Smooth muscle cell (in vitro differentiated cells): Measurements from ENCODE around the gene ARID3A. TPM values are rescaled to one million over a fixed set of nuclear protein-coding genes. Genes with fewer than 3 reads are reported as not detected.

Experiments used
- DNase-seq: peaks from one replicate; lab custom pipeline; 2025; ENCODE audit not compliant: unreplicated experiment; lab: John Stamatoyannopoulos, UW
- H2AFZ ChIP-seq: fragments of 200-600 bp; sonication (generic); 2 replicates; pipeline ENCODE4 v1.6.0; 2016; ENCODE audit warnings: antibody characterized with exemption, low read depth, mild to moderate bottlenecking
- H3F3A ChIP-seq: fragments of 200-600 bp; sonication (generic); 2 replicates; pipeline ENCODE4 v1.6.0; 2017; ENCODE audit warnings: antibody characterized with exemption, low read depth
- H3K27ac ChIP-seq: fragments of 200-600 bp; sonication (generic); 2 replicates; pipeline ENCODE4 v1.5.1; 2016; ENCODE audit warnings: low read depth, mild to moderate bottlenecking
- H3K27me3 ChIP-seq: fragments of 200-600 bp; sonication (generic); 2 replicates; pipeline ENCODE4 v1.6.1; 2016; ENCODE audit warnings: low read depth, mild to moderate bottlenecking
- H3K36me3 ChIP-seq: fragments of 200-600 bp; sonication (generic); 2 replicates; pipeline ENCODE4 v1.5.1; 2016; ENCODE audit warnings: low read depth
- H3K4me1 ChIP-seq: fragments of 200-600 bp; sonication (generic); 2 replicates; pipeline ENCODE4 v1.5.1; 2016; ENCODE audit warnings: low read depth
- H3K4me2 ChIP-seq: fragments of 200-600 bp; sonication (generic); 2 replicates; pipeline ENCODE4 v1.6.0; 2016; ENCODE audit warnings: mild to moderate bottlenecking
- H3K4me3 ChIP-seq: fragments of 200-600 bp; sonication (generic); 2 replicates; pipeline ENCODE4 v1.5.1; 2016; ENCODE audit warnings: mild to moderate bottlenecking
- H3K79me2 ChIP-seq: fragments of 200-600 bp; sonication (generic); 2 replicates; pipeline ENCODE4 v1.6.0; 2016; ENCODE audit warnings: low read depth, mild to moderate bottlenecking
- H3K9ac ChIP-seq: fragments of 200-600 bp; sonication (generic); 2 replicates; pipeline ENCODE4 v1.6.0; 2016; ENCODE audit warnings: low read depth
- H3K9me3 ChIP-seq: fragments of 200-600 bp; sonication (generic); replicated peaks from 2 replicates; pipeline ENCODE4 v1.5.1; 2016; ENCODE audit warnings: low read depth
- H4K20me1 ChIP-seq: fragments of 200-600 bp; sonication (generic); 2 replicates; pipeline ENCODE4 v1.6.0; 2016; ENCODE audit warnings: low read depth
- WGBS: methylation state at CpG from one replicate; pipeline ENCODE4 v1.1.7; 2016; ENCODE audit warnings: low lambda C conversion rate; 5-methylcytosine and 5-hydroxymethylcytosine counted together
- polyA plus RNA-seq: library from polyadenylated mRNA; unstranded; fragments of >200 nt; fragmentation: Nextera tagmentation; extraction: Ambion mirVana; gene quantifications from 2 replicates; pipeline ENCODE4 v1.2.1, GENCODE V29; 2016
- total RNA-seq: library from RNA; depleted of rRNA; stranded (reverse); fragments of >200 nt; gene quantifications from 2 replicates; pipeline ENCODE4 v1.2.3, GENCODE V29; 2014
- TF ChIP-seq, protein P1 (sequence below): fragments of 200-600 bp; sonication (generic); IDR thresholded peaks from 2 replicates; pipeline ENCODE4 v1.5.1; 2017; ENCODE audit warnings: borderline replicate concordance, mild to moderate bottlenecking, antibody characterized with exemption; ENCODE audit not compliant: insufficient read depth, poor library complexity, severe bottlenecking

The ARID3A gene
- total and polyA plus RNA-seq, 2 experiments from 2014 or later, result 45.7 to 50.3 TPM

- WGBS, result 93% methylated on average over 12 of the region's 13 CpGs
- DNase-seq, result no peak
- H3K27ac ChIP-seq, result no peak overlapping the region
These were observed 66.8 kb downstream of the ARID3A start for GRCh38 chr19:992670-993055.

DNA sequence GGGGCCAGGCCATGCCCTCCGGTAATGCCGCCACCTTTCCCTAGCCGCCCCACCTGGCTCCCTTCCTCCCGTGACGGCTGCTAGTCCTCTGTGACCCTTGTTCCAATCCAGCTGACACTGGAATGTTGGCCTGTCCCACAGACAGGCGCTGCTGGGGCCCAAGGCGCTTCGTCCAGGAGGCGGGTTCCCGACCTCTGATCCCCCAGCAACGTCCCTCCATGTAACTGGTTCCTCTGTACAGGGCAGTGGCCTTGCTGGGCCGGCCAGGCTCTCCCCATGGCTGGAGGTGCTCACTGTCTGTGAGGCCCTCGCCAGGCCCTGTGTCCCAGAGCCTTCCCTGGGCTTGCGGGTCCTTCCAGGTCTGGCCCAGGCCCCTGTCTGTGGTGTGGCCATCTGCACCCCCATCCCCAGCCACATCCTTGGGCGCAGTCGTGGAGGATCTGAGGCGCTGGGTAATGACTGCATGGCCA, 67.6 kb downstream of the ARID3A start:
- WGBS, result 97% methylated on average over 17 of the region's 17 CpGs
- DNase-seq, result no peak
- TF ChIP-seq, protein P1, sequence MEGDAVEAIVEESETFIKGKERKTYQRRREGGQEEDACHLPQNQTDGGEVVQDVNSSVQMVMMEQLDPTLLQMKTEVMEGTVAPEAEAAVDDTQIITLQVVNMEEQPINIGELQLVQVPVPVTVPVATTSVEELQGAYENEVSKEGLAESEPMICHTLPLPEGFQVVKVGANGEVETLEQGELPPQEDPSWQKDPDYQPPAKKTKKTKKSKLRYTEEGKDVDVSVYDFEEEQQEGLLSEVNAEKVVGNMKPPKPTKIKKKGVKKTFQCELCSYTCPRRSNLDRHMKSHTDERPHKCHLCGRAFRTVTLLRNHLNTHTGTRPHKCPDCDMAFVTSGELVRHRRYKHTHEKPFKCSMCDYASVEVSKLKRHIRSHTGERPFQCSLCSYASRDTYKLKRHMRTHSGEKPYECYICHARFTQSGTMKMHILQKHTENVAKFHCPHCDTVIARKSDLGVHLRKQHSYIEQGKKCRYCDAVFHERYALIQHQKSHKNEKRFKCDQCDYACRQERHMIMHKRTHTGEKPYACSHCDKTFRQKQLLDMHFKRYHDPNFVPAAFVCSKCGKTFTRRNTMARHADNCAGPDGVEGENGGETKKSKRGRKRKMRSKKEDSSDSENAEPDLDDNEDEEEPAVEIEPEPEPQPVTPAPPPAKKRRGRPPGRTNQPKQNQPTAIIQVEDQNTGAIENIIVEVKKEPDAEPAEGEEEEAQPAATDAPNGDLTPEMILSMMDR, result no peak
- H3K79me2 ChIP-seq, result no peaks in the 10 kb centered on the region
- H3K27ac ChIP-seq, result no peak overlapping the region
- no peaks in the 10 kb centered on the region for H3F3A ChIP-seq
- no peak overlapping the region for H3K4me2 ChIP-seq
- H3K9me3 ChIP-seq, result no peaks in the 10 kb centered on the region
- H3K9ac ChIP-seq, result no peak overlapping the region
- H3K4me3 ChIP-seq, result no peak overlapping the region
- H3K4me1 ChIP-seq, result peaks cover 7% of the 10 kb centered on the region
- no peak overlapping the region for H2AFZ ChIP-seq
- H4K20me1 ChIP-seq, result no peaks in the 10 kb centered on the region
- peaks cover 24% of the 10 kb centered on the region for H3K27me3 ChIP-seq
- no peaks in the 10 kb centered on the region for H3K36me3 ChIP-seq

More at GRCh38 chr19:992670-993055, 66.8 kb downstream of the ARID3A start:
- Histone ChIP-seq H3K9ac (no peak overlapping the region), H3K4me2 (no peak overlapping the region), H3K4me1 (peaks cover 7% of the 10 kb centered on the region), H3K79me2 (no peaks in the 10 kb centered on the region), H3F3A (no peaks in the 10 kb centered on the region), H2AFZ (no peak overlapping the region), H3K27me3 (peaks cover 16% of the 10 kb centered on the region), H3K36me3 (no peaks in the 10 kb centered on the region), H3K4me3 (no peak overlapping the region), H4K20me1 (no peaks in the 10 kb centered on the region), H3K9me3 (no peaks in the 10 kb centered on the region)
- TF ChIP-seq, protein P1, result no peak

DNA sequence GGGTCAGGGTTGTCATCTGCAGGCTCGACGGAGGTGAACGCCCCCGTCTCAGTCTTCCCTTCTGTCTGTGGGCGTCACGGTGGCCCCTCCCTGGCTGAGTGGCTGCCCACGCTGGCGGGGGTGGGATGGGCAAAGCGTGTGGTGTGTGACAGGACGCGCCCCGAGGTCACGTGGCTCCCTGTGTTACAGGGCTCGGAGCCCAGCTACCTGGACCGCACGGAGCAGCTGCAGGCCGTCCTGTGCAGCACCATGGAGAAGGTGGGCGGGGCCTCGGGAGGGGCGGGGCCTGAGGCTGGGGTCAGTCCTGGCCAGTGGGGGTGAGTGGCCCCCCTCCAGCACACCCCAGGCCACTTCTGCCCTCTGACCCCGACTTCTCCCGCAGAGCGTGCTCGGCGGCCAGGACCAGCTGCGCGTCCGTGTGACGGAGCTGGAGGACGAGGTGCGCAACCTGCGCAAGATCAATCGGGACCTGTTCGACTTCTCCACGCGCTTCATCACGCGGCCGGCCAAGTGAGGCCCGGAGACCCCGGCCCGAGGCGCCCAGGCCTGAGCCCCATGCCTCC, 68.1 kb downstream of the ARID3A start:
- H3K4me1 ChIP-seq, result peaks cover 7% of the 10 kb centered on the region
- peaks cover 29% of the 10 kb centered on the region for H3K27me3 ChIP-seq
- no peak overlapping the region for H3K4me3 ChIP-seq
- TF ChIP-seq, protein P1, result no peak
- no peak overlapping the region for H3K9ac ChIP-seq
- no peak for DNase-seq
- no peak overlapping the region for H2AFZ ChIP-seq
- H3K79me2 ChIP-seq, result no peaks in the 10 kb centered on the region
- no peaks in the 10 kb centered on the region for H4K20me1 ChIP-seq
- 91% methylated on average over 41 of the region's 43 CpGs for WGBS
- no peaks in the 10 kb centered on the region for H3F3A ChIP-seq
- H3K27ac ChIP-seq, result no peak overlapping the region
- no peaks in the 10 kb centered on the region for H3K9me3 ChIP-seq
- no peak overlapping the region for H3K4me2 ChIP-seq
- H3K36me3 ChIP-seq, result no peaks in the 10 kb centered on the region

- Histone ChIP-seq H3K4me2 (no peak overlapping the region), H3K27ac (no peak overlapping the region), H3K4me3 (no peak overlapping the region), H3K79me2 (no peaks in the 10 kb centered on the region), H3F3A (no peaks in the 10 kb centered on the region), H4K20me1 (no peaks in the 10 kb centered on the region), H3K36me3 (no peaks in the 10 kb centered on the region), H3K4me1 (peaks cover 7% of the 10 kb centered on the region), H3K27me3 (peaks cover 35% of the 10 kb centered on the region), H2AFZ (no peak overlapping the region), H3K9ac (no peak overlapping the region), H3K9me3 (no peaks in the 10 kb centered on the region)
- DNase-seq, result no peak
- WGBS, result 95% methylated on average over 17 of the region's 18 CpGs
- TF ChIP-seq, protein P1, result no peak
These were observed 68.7 kb downstream of the ARID3A start for GRCh38 chr19:994516-994915.
